ENCODE measurements around the gene PREX1. TPM values are rescaled to one million over a fixed set of nuclear protein-coding genes. Genes with fewer than 3 reads are reported as not detected.

PREX1 gene
- total RNA-seq, 1 donor from 2014 or later: 2.9 TPM

GRCh38 chr20:48613926-48614325 lies 213.9 kb downstream of the PREX1 start:
- Mint-ChIP-seq H3K27me3 (peaks cover 2% of the 10 kb centered on the region), H3K4me1 (ENCODE audit: low read depth) (peaks cover 18% of the 10 kb centered on the region), H3K4me3 (ENCODE audit: low read depth) (no peak overlapping the region), H3K27ac (no peak overlapping the region), H3K36me3 (ENCODE audit: insufficient read depth) (no peaks in the 10 kb centered on the region), H3K9me3 (ENCODE audit: low read depth) (no peaks in the 10 kb centered on the region)
- no peak for DNase-seq (ENCODE audit: low spot score, unreplicated experiment)
- TF ChIP-seq CTCF (IDR thresholded peaks at IDR 0.05; ENCODE audit: unreplicated experiment): no peak

GRCh38 chr20:48612335-48612734 lies 215.5 kb downstream of the PREX1 start:
- Mint-ChIP-seq H3K4me1 (ENCODE audit: low read depth) (peaks cover 27% of the 10 kb centered on the region), H3K4me3 (ENCODE audit: low read depth) (no peak overlapping the region), H3K27me3 (no peaks in the 10 kb centered on the region), H3K27ac (no peak overlapping the region), H3K9me3 (ENCODE audit: low read depth) (no peaks in the 10 kb centered on the region), H3K36me3 (ENCODE audit: insufficient read depth) (no peaks in the 10 kb centered on the region)
- DNase-seq (ENCODE audit: low spot score, unreplicated experiment): no peak
- no peak for TF ChIP-seq CTCF (IDR thresholded peaks at IDR 0.05; ENCODE audit: unreplicated experiment)

- Mint-ChIP-seq H3K27ac (no peak overlapping the region), H3K27me3 (no peaks in the 10 kb centered on the region), H3K36me3 (ENCODE audit: insufficient read depth) (no peaks in the 10 kb centered on the region), H3K4me1 (ENCODE audit: low read depth) (peaks cover 29% of the 10 kb centered on the region), H3K4me3 (ENCODE audit: low read depth) (no peak overlapping the region), H3K9me3 (ENCODE audit: low read depth) (no peaks in the 10 kb centered on the region)
- TF ChIP-seq CTCF (IDR thresholded peaks at IDR 0.05; ENCODE audit: unreplicated experiment): no peak
- no peak for DNase-seq (ENCODE audit: low spot score, unreplicated experiment)
Observed at GRCh38 chr20:48610996-48611395, 216.8 kb downstream of the PREX1 start.

GRCh38 chr20:48609491-48609978 lies 218.3 kb downstream of the PREX1 start:
- Mint-ChIP-seq H3K36me3 (ENCODE audit: insufficient read depth) (no peaks in the 10 kb centered on the region), H3K27me3 (no peaks in the 10 kb centered on the region), H3K9me3 (ENCODE audit: low read depth) (no peaks in the 10 kb centered on the region), H3K4me1 (ENCODE audit: low read depth) (peaks cover 29% of the 10 kb centered on the region), H3K27ac (no peak overlapping the region), H3K4me3 (ENCODE audit: low read depth) (no peak overlapping the region)
- no peak for TF ChIP-seq CTCF (IDR thresholded peaks at IDR 0.05; ENCODE audit: unreplicated experiment)
- no peak for DNase-seq (ENCODE audit: low spot score, unreplicated experiment)

- H3K9me3 Mint-ChIP-seq (ENCODE audit: low read depth): no peaks in the 10 kb centered on the region
- no peaks in the 10 kb centered on the region for H3K27me3 Mint-ChIP-seq
- no peak overlapping the region for H3K27ac Mint-ChIP-seq
- H3K36me3 Mint-ChIP-seq (ENCODE audit: insufficient read depth): no peaks in the 10 kb centered on the region
- no peak for TF ChIP-seq CTCF (IDR thresholded peaks at IDR 0.05; ENCODE audit: unreplicated experiment)
- H3K4me1 Mint-ChIP-seq (ENCODE audit: low read depth): peaks cover 29% of the 10 kb centered on the region
- DNase-seq (ENCODE audit: low spot score, unreplicated experiment): no peak
- no peak overlapping the region for H3K4me3 Mint-ChIP-seq (ENCODE audit: low read depth)
Observed at GRCh38 chr20:48608756-48609155, 219.0 kb downstream of the PREX1 start.

All from progenitor cell of endocrine pancreas (in vitro differentiated cells).